HEK293 (cell line): ENCODE measurements around the gene MYT1.

Experiments
- CTCF ChIA-PET: fragments of 350-600 bp; formaldehyde crosslinking; extraction: SDS; loops from one replicate; lab custom pipeline; 2021; ENCODE audit warnings: antibody characterized with exemption; lab: Yijun Ruan, JAX
- POLR2A ChIA-PET: fragments of 300-600 bp; formaldehyde crosslinking; extraction: SDS; loops from one replicate; lab custom pipeline; 2020; ENCODE audit warnings: antibody characterized with exemption, inconsistent platforms; lab: Yijun Ruan, JAX
- H3K27ac ChIP-seq: fragments of 200-500 bp; sonication (Bioruptor generic); 2 replicates; pipeline ENCODE4 v1.5.1; 2014; ENCODE audit warnings: low read depth, low read length, control low read depth, inconsistent platforms; ENCODE audit errors: extremely low read depth
- H3K36me3 ChIP-seq, 2 experiments: fragments of 200-500 bp in 1 of 2; sonication (Bioruptor generic) in 1 of 2; 1 replicate in 1 of 2; 2 replicates in 1 of 2; pipeline ENCODE4 v1.5.1; 2014 to 2017; ENCODE audit warnings: inconsistent platforms in 2 of 2, low read length in 2 of 2; ENCODE audit not compliant: control insufficient read depth in 2 of 2, insufficient read depth in 1 of 2
- H3K4me1 ChIP-seq: fragments of 200-500 bp; sonication (Bioruptor generic); 2 replicates; pipeline ENCODE4 v1.5.1; 2014; ENCODE audit warnings: mild to moderate bottlenecking, low read length, inconsistent platforms; ENCODE audit not compliant: control insufficient read depth, insufficient read depth
- H3K4me3 ChIP-seq: 2 replicates; pipeline ENCODE4 v1.5.1; 2011; ENCODE audit warnings: low read depth, mild to moderate bottlenecking, control low read depth, low read length, moderate library complexity
- H3K9me3 ChIP-seq: fragments of 200-500 bp; sonication (Bioruptor generic); 2 replicates; pipeline ENCODE4 v1.5.1; 2014; ENCODE audit warnings: low read depth, low read length, inconsistent platforms; ENCODE audit not compliant: control insufficient read depth, insufficient read depth
- ATF2 ChIP-seq: fragments of 450-650 bp; formaldehyde crosslinking; IDR thresholded peaks from 2 replicates; pipeline ENCODE4 v1.5.1; 2016; ENCODE audit warnings: missing biosample characterization, missing genetic modification characterization, low read depth
- GLI2 ChIP-seq: fragments of 450-650 bp; formaldehyde crosslinking; IDR thresholded peaks from 2 replicates; pipeline ENCODE4; 2017; ENCODE audit warnings: missing biosample characterization, missing genetic modification characterization, low read depth, borderline replicate concordance
- GLI4 ChIP-seq: fragments of 450-650 bp; formaldehyde crosslinking; IDR thresholded peaks from 2 replicates; pipeline ENCODE4 v1.5.1; 2016; ENCODE audit warnings: missing biosample characterization, missing genetic modification characterization
- GLIS2 ChIP-seq: fragments of 450-650 bp; formaldehyde crosslinking; IDR thresholded peaks from 2 replicates; pipeline ENCODE4 v1.5.1; 2016; ENCODE audit warnings: missing biosample characterization, missing genetic modification characterization
- HOXD13 ChIP-seq: sonication (generic); formaldehyde crosslinking; IDR thresholded peaks from 2 replicates; pipeline ENCODE4 v1.8.0; 2022; ENCODE audit warnings: missing genetic modification reagents, borderline replicate concordance
- MEIS1 ChIP-seq: sonication (generic); formaldehyde crosslinking; IDR thresholded peaks from 2 replicates; pipeline ENCODE4 v1.8.1; 2022; ENCODE audit warnings: missing genetic modification reagents, mild to moderate bottlenecking, borderline replicate concordance
- SP3 ChIP-seq: fragments of 450-650 bp; formaldehyde crosslinking; IDR thresholded peaks from 2 replicates; pipeline ENCODE4 v1.5.1; 2016; ENCODE audit warnings: missing biosample characterization, missing genetic modification characterization
- ZBTB7A ChIP-seq: fragments of 450-650 bp; formaldehyde crosslinking; IDR thresholded peaks from 2 replicates; pipeline ENCODE4 v1.5.1; 2016; ENCODE audit warnings: low read depth, missing biosample characterization, missing genetic modification characterization
- ZBTB8A ChIP-seq: fragments of 450-650 bp; formaldehyde crosslinking; IDR thresholded peaks from 2 replicates; pipeline ENCODE4 v1.5.1; 2016; ENCODE audit warnings: missing biosample characterization, missing genetic modification characterization
- ZFP37 ChIP-seq: fragments of 450-650 bp; formaldehyde crosslinking; IDR thresholded peaks from 2 replicates; pipeline ENCODE4 v1.5.1; 2016; ENCODE audit warnings: missing biosample characterization, missing genetic modification characterization
- ZNF10 ChIP-seq: fragments of 450-650 bp; formaldehyde crosslinking; IDR thresholded peaks from 2 replicates; pipeline ENCODE4 v1.5.1; 2017; ENCODE audit warnings: missing biosample characterization, missing genetic modification characterization
- ZNF2 ChIP-seq: fragments of 450-650 bp; formaldehyde crosslinking; IDR thresholded peaks from 2 replicates; pipeline ENCODE4 v1.5.1; 2016; ENCODE audit warnings: missing biosample characterization, missing genetic modification characterization
- ZNF223 ChIP-seq: fragments of 450-650 bp; formaldehyde crosslinking; IDR thresholded peaks from 2 replicates; pipeline ENCODE4 v1.5.1; 2016; ENCODE audit warnings: missing biosample characterization, missing genetic modification characterization
- ZNF23 ChIP-seq: fragments of 450-650 bp; formaldehyde crosslinking; IDR thresholded peaks from 2 replicates; pipeline ENCODE4 v1.5.1; 2016; ENCODE audit warnings: missing biosample characterization, missing genetic modification characterization, borderline replicate concordance
- ZNF24 ChIP-seq: fragments of 450-650 bp; formaldehyde crosslinking; IDR thresholded peaks from 2 replicates; pipeline ENCODE4 v1.5.1; 2016; ENCODE audit warnings: missing biosample characterization, missing genetic modification characterization
- ZNF404 ChIP-seq: fragments of 450-650 bp; formaldehyde crosslinking; IDR thresholded peaks from 2 replicates; pipeline ENCODE4 v1.5.1; 2017; ENCODE audit warnings: missing biosample characterization, missing genetic modification characterization
- ZNF473 ChIP-seq: fragments of 450-650 bp; formaldehyde crosslinking; IDR thresholded peaks from 2 replicates; pipeline ENCODE4 v1.5.1; 2017; ENCODE audit warnings: missing biosample characterization, missing genetic modification characterization
- ZNF530 ChIP-seq: fragments of 450-650 bp; formaldehyde crosslinking; IDR thresholded peaks from 2 replicates; pipeline ENCODE4 v1.5.1; 2016; ENCODE audit warnings: low read depth, missing biosample characterization, missing genetic modification characterization
- ZNF548 ChIP-seq: fragments of 450-650 bp; formaldehyde crosslinking; IDR thresholded peaks from 2 replicates; pipeline ENCODE4 v1.5.1; 2016; ENCODE audit warnings: missing biosample characterization, missing genetic modification characterization
- ZNF626 ChIP-seq: fragments of 450-650 bp; sonication (Bioruptor Pico); formaldehyde crosslinking; IDR thresholded peaks from 2 replicates; pipeline ENCODE4 v1.5.1; 2018; ENCODE audit warnings: missing biosample characterization, missing genetic modification characterization, inconsistent platforms
- ZNF677 ChIP-seq: fragments of 450-650 bp; IDR thresholded peaks from 2 replicates; pipeline ENCODE4 v1.5.0; 2018; ENCODE audit warnings: missing biosample characterization, mild to moderate bottlenecking, missing genetic modification characterization, moderate library complexity
- ZNF701 ChIP-seq: fragments of 450-650 bp; formaldehyde crosslinking; IDR thresholded peaks from 2 replicates; pipeline ENCODE4 v1.5.1; 2016; ENCODE audit warnings: missing biosample characterization, missing genetic modification characterization
- ZNF747 ChIP-seq: fragments of 450-650 bp; formaldehyde crosslinking; IDR thresholded peaks from 2 replicates; pipeline ENCODE4 v1.5.1; 2016; ENCODE audit warnings: missing biosample characterization, missing genetic modification characterization
- ZNF768 ChIP-seq: fragments of 450-650 bp; formaldehyde crosslinking; IDR thresholded peaks from 2 replicates; pipeline ENCODE4 v1.5.1; 2018; ENCODE audit warnings: missing biosample characterization, mild to moderate bottlenecking, missing genetic modification characterization

The MYT1 gene

GRCh38 chr20:64145458-64146300 is 18.6 kb upstream of the MYT1 start (continued):
- TF ChIP-seq ATF2 (tag by site-specific recombination) (no peak), SP3 (no peak), ZNF747 (no peak), ZNF2 (tag by site-specific recombination) (peak; percentile 99), GLIS2 (tag by site-specific recombination) (no peak)
- TF ChIP-seq, all 188 proteins: peak for 2

GRCh38 chr20:64146301-64146935 is 17.8 kb upstream of the MYT1 start:
- no peaks in the 10 kb centered on the region for H3K36me3 ChIP-seq
- POLR2A ChIA-PET = no interaction called here
- no peak overlapping the region for H3K27ac ChIP-seq
- H3K9me3 ChIP-seq = no peaks in the 10 kb centered on the region
- no peaks in the 10 kb centered on the region for H3K4me1 ChIP-seq
- H3K4me3 ChIP-seq = no peak overlapping the region
- CTCF ChIA-PET = no interaction called here
- TF ChIP-seq GLI4 (tag by site-specific recombination) = no peak
- no peak for TF ChIP-seq ZNF10 (tag by site-specific recombination)
- no peak for TF ChIP-seq GLI2 (tag by site-specific recombination)
- TF ChIP-seq ZNF530 (tag by site-specific recombination) = no peak
- no peak for TF ChIP-seq ZNF548 (tag by site-specific recombination)
- no peak for TF ChIP-seq HOXD13 (CRISPR knock-in tag)
- no peak for TF ChIP-seq ZNF24

GRCh38 chr20:64146936-64147477 is 17.2 kb upstream of the MYT1 start:
- ChIA-PET CTCF (no interaction called here), POLR2A (no interaction called here)
- Histone ChIP-seq H3K4me3 (no peak overlapping the region), H3K36me3 (no peaks in the 10 kb centered on the region), H3K4me1 (no peaks in the 10 kb centered on the region), H3K9me3 (no peaks in the 10 kb centered on the region), H3K27ac (no peak overlapping the region)
- TF ChIP-seq ZBTB7A (tag by site-specific recombination) (no peak), MEIS1 (no peak), ZNF223 (tag by site-specific recombination) (no peak), ZBTB8A (no peak), ZNF473 (tag by site-specific recombination) (no peak), ZNF701 (no peak), ZNF768 (tag by site-specific recombination) (no peak), ZNF404 (tag by site-specific recombination) (no peak), ZFP37 (no peak), ZNF626 (no peak), ZNF677 (tag by site-specific recombination) (no peak), ZNF23 (tag by site-specific recombination) (no peak)
